GM18861 (cell line): ENCODE data around the gene ABCC4.
"Not testable (repeated sequence)": the region's sequence is repeated elsewhere in the genome, so short reads cannot be mapped to it uniquely, and the experiment has no call there.

Experiments
- ATAC-seq: cut with Tn5 transposase; IDR thresholded peaks from one replicate; pipeline ENCODE4 v1.9.1; 2021; ENCODE audit not compliant: unreplicated experiment

ABCC4 gene

GRCh38 chr13:95200386-95200957 is 100.8 kb downstream of the ABCC4 start:
- not testable (repeated sequence) for ATAC-seq

GRCh38 chr13:95199896-95200295 is 101.4 kb downstream of the ABCC4 start:
- no peak for ATAC-seq

- not testable (repeated sequence) for ATAC-seq
Measured at GRCh38 chr13:95198606-95199005, 102.6 kb downstream of the ABCC4 start.

- ATAC-seq, result no peak
Measured at GRCh38 chr13:95197548-95197947, 103.7 kb downstream of the ABCC4 start.

GRCh38 chr13:95195146-95195545 is 106.1 kb downstream of the ABCC4 start:
- no peak for ATAC-seq

- no peak for ATAC-seq
Measured at GRCh38 chr13:95193509-95194230, 107.6 kb downstream of the ABCC4 start.

GRCh38 chr13:95192998-95193397 is 108.3 kb downstream of the ABCC4 start:
- ATAC-seq, result no peak

GRCh38 chr13:95192564-95192945 is 108.7 kb downstream of the ABCC4 start:
- ATAC-seq, result not testable (repeated sequence)

- ATAC-seq, result peak; percentile 94
Measured at GRCh38 chr13:95191821-95192563, 109.3 kb downstream of the ABCC4 start.

GRCh38 chr13:95188128-95188527 is 113.1 kb downstream of the ABCC4 start:
- no peak for ATAC-seq

GRCh38 chr13:95185851-95186250 is 115.4 kb downstream of the ABCC4 start:
- no peak for ATAC-seq

- no peak for ATAC-seq
Measured at GRCh38 chr13:95185311-95185710, 115.9 kb downstream of the ABCC4 start.

- no peak for ATAC-seq
Measured at GRCh38 chr13:95184317-95184716, 116.9 kb downstream of the ABCC4 start.

- ATAC-seq, result peak; percentile 39
Measured at GRCh38 chr13:95182570-95183265, 118.5 kb downstream of the ABCC4 start.

- ATAC-seq, result peak; percentile 35
Measured at GRCh38 chr13:95181586-95181985, 119.7 kb downstream of the ABCC4 start.

- no peak for ATAC-seq
Measured at GRCh38 chr13:95180513-95181245, 120.6 kb downstream of the ABCC4 start.

- no peak for ATAC-seq
Measured at GRCh38 chr13:95176611-95177259, 124.5 kb downstream of the ABCC4 start.

- ATAC-seq, result no peak
Measured at GRCh38 chr13:95174517-95174916, 126.7 kb downstream of the ABCC4 start.

GRCh38 chr13:95168191-95168590 is 133.1 kb downstream of the ABCC4 start:
- no peak for ATAC-seq

- not testable (repeated sequence) for ATAC-seq
Measured at GRCh38 chr13:95167003-95167402, 134.2 kb downstream of the ABCC4 start.
